OCI-LY1 (cell line): ENCODE measurements around the gene NEUROD6.

Source experiments
- H2AFZ ChIP-seq: fragments of 200-600 bp; sonication (generic), shearing (Covaris generic); 2 replicates; pipeline ENCODE4 v1.6.0; 2014; ENCODE audit warnings: antibody characterized with exemption, mild to moderate bottlenecking, low read length
- H3F3A ChIP-seq: fragments of 200-600 bp; sonication (generic), shearing (Covaris generic); 2 replicates; pipeline ENCODE4 v1.6.0; 2014; ENCODE audit warnings: mild to moderate bottlenecking, antibody characterized with exemption, low read length, moderate library complexity; ENCODE audit not compliant: insufficient read depth
- H3K27ac ChIP-seq: fragments of 200-600 bp; sonication (generic); 2 replicates; pipeline ENCODE4 v1.5.1; 2014; ENCODE audit warnings: low read length, mixed run types, mild to moderate bottlenecking, low read depth; ENCODE audit not compliant: poor library complexity, severe bottlenecking
- H3K27me3 ChIP-seq: fragments of 200-600 bp; sonication (generic); 2 replicates; pipeline ENCODE4 v1.6.0; 2014; ENCODE audit warnings: antibody characterized with exemption, mild to moderate bottlenecking, low read length, moderate library complexity; ENCODE audit not compliant: insufficient read depth
- H3K36me3 ChIP-seq: fragments of 200-600 bp; sonication (generic); 2 replicates; pipeline ENCODE4 v1.6.1; 2014; ENCODE audit warnings: mild to moderate bottlenecking, antibody characterized with exemption, low read length, moderate library complexity, mixed read lengths; ENCODE audit not compliant: insufficient read depth
- H3K4me1 ChIP-seq: fragments of 200-600 bp; sonication (generic); 2 replicates; pipeline ENCODE4 v1.5.1; 2014; ENCODE audit warnings: mild to moderate bottlenecking, low read length, moderate library complexity; ENCODE audit not compliant: insufficient read depth, severe bottlenecking
- H3K4me2 ChIP-seq: fragments of 200-600 bp; sonication (generic), shearing (Covaris generic); 2 replicates; pipeline ENCODE4 v1.6.1; 2014; ENCODE audit warnings: low read length
- H3K4me3 ChIP-seq: fragments of 200-600 bp; sonication (generic); 2 replicates; pipeline ENCODE4 v1.5.1; 2014; ENCODE audit warnings: low read length, low read depth, mild to moderate bottlenecking, mixed read lengths; ENCODE audit not compliant: poor library complexity, severe bottlenecking
- H3K79me2 ChIP-seq: fragments of 200-600 bp; shearing (Covaris generic); 2 replicates; pipeline ENCODE4 v1.6.1; 2016; ENCODE audit warnings: mixed run types, low read length, mixed read lengths; ENCODE audit not compliant: insufficient read depth
- H3K9ac ChIP-seq: fragments of 200-600 bp; sonication (generic), shearing (Covaris generic); 2 replicates; pipeline ENCODE4 v1.6.1; 2014; ENCODE audit warnings: mild to moderate bottlenecking, low read length, mixed read lengths
- H3K9me2 ChIP-seq: fragments of 200-600 bp; sonication (generic), shearing (Covaris generic); 2 replicates; pipeline ENCODE4 v1.6.1; 2014; ENCODE audit warnings: low read depth, mild to moderate bottlenecking, low read length, mixed read lengths
- H3K9me3 ChIP-seq: fragments of 200-600 bp; shearing (Covaris generic); 2 replicates; pipeline ENCODE4 v1.6.1; 2014; ENCODE audit warnings: low read length, mixed read lengths
- H4K20me1 ChIP-seq: fragments of 200-600 bp; sonication (generic), shearing (Covaris generic); 2 replicates; pipeline ENCODE4 v1.6.0; 2016; ENCODE audit warnings: mild to moderate bottlenecking, low read length; ENCODE audit not compliant: insufficient read depth
- EZH2 ChIP-seq: fragments of 200-600 bp; sonication (generic), shearing (Covaris generic); IDR thresholded peaks from 2 replicates; pipeline ENCODE4 v1.8.0; 2017; ENCODE audit warnings: borderline replicate concordance, mixed run types, mild to moderate bottlenecking, antibody characterized with exemption, low read length, moderate library complexity, mixed read lengths
- TF ChIP-seq, protein P1 (sequence below): fragments of 200-600 bp; sonication (generic), shearing (Covaris generic); IDR thresholded peaks from 2 replicates; pipeline ENCODE4 v1.5.1; 2017; ENCODE audit warnings: mild to moderate bottlenecking, antibody characterized with exemption, low read length, moderate library complexity, mixed read lengths

NEUROD6 gene

DNA sequence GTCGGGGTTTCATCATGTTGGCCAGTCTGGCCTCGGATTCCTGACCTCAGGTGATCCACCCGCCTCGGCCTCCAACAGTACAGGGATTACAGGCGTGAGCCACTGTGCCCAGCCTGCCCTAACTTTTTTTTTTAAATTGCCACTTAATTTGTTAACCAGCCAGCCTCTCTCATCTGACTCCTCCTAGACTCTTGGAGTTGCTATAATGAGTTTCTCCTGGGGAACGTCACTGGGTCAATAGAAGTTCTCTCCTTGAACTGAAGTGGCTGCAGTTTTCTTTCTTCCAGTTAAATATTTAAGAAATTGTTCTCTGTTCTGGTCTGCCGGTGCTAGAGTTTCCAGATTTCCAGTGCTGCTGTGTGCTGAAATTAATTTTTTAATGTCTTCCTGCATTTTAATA lies 27.6 kb downstream of the NEUROD6 start:
- Histone ChIP-seq H3K9me3 (no peaks in the 10 kb centered on the region), H3K36me3 (no peaks in the 10 kb centered on the region), H3K9me2 (no peaks in the 10 kb centered on the region), H2AFZ (no peak overlapping the region), H4K20me1 (no peaks in the 10 kb centered on the region), H3K27ac (no peak overlapping the region), H3K4me2 (no peak overlapping the region), H3K9ac (no peak overlapping the region), H3K4me1 (no peaks in the 10 kb centered on the region), H3K79me2 (no peaks in the 10 kb centered on the region), H3F3A (no peaks in the 10 kb centered on the region), H3K4me3 (no peak overlapping the region), H3K27me3 (no peaks in the 10 kb centered on the region)
- no peak for TF ChIP-seq EZH2
- TF ChIP-seq, protein P1, sequence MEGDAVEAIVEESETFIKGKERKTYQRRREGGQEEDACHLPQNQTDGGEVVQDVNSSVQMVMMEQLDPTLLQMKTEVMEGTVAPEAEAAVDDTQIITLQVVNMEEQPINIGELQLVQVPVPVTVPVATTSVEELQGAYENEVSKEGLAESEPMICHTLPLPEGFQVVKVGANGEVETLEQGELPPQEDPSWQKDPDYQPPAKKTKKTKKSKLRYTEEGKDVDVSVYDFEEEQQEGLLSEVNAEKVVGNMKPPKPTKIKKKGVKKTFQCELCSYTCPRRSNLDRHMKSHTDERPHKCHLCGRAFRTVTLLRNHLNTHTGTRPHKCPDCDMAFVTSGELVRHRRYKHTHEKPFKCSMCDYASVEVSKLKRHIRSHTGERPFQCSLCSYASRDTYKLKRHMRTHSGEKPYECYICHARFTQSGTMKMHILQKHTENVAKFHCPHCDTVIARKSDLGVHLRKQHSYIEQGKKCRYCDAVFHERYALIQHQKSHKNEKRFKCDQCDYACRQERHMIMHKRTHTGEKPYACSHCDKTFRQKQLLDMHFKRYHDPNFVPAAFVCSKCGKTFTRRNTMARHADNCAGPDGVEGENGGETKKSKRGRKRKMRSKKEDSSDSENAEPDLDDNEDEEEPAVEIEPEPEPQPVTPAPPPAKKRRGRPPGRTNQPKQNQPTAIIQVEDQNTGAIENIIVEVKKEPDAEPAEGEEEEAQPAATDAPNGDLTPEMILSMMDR = no peak

DNA sequence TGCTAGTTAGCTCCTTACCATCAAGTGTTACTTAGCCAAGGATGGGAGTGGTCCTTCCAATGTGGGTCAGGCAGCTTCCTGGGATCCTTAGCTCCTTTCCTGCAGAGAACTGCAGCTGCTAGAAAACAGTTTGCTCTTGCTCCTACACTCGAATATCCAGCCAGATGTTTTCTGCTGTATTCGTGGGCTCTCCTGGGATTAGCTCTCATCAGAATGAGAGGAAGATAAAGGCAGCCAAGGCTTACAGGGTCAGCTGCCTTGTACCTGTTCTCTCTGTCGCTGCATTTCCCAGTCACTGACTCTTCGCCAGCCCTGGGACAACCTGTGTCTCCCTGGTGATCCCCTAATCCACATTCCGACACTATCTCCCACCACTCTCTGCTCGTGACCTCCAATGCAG lies 29.0 kb downstream of the NEUROD6 start:
- H3K4me1 ChIP-seq = no peaks in the 10 kb centered on the region
- no peaks in the 10 kb centered on the region for H3K36me3 ChIP-seq
- no peaks in the 10 kb centered on the region for H3K79me2 ChIP-seq
- TF ChIP-seq EZH2 = no peak
- TF ChIP-seq, protein P1 = no peak
- H3K9me2 ChIP-seq = no peaks in the 10 kb centered on the region
- H2AFZ ChIP-seq = no peak overlapping the region
- no peak overlapping the region for H3K4me3 ChIP-seq
- no peaks in the 10 kb centered on the region for H3F3A ChIP-seq
- no peak overlapping the region for H3K9ac ChIP-seq
- H3K9me3 ChIP-seq = no peaks in the 10 kb centered on the region
- H4K20me1 ChIP-seq = no peaks in the 10 kb centered on the region
- no peak overlapping the region for H3K4me2 ChIP-seq
- no peaks in the 10 kb centered on the region for H3K27me3 ChIP-seq
- H3K27ac ChIP-seq = no peak overlapping the region

DNA sequence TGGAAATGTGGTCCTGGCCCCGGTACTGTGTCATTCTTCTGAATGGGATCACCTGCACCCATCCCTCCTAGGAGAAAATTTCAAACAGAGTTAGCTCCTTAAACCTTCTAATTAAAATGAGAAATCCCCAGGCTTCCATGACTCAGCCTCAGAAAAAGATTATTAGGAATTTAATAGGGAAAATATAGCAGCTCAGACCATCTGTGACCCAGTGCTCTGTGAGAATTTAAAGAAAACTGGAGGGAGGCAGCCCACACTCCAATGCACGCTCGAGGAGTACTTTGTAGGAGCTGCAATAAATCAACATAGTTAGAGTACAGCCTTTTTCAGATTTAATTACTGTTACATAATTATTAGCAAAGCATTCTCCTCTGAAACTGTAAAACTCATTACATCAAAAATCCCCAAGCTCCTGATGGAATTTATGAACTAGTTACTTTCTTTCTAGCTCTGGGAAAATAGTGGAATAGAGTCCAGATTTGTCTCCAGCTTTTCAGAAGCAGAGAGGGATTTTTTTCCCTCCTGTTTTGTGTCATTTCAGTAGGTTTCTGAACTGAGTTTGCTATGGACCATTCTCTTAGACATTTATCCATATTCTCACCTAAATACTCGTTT lies 30.1 kb downstream of the NEUROD6 start:
- Histone ChIP-seq H3K36me3 (no peaks in the 10 kb centered on the region), H3K4me3 (no peak overlapping the region), H3K9ac (no peak overlapping the region), H3K4me1 (no peaks in the 10 kb centered on the region), H3F3A (no peaks in the 10 kb centered on the region), H3K4me2 (no peak overlapping the region), H3K27me3 (no peaks in the 10 kb centered on the region), H3K79me2 (no peaks in the 10 kb centered on the region), H4K20me1 (no peaks in the 10 kb centered on the region), H3K9me2 (no peaks in the 10 kb centered on the region), H2AFZ (no peak overlapping the region), H3K27ac (no peak overlapping the region), H3K9me3 (no peaks in the 10 kb centered on the region)
- no peak for TF ChIP-seq EZH2
- TF ChIP-seq, protein P1 = no peak
